ENCODE measurements around the gene ATP5F1D. TPM values are rescaled to one million over a fixed set of nuclear protein-coding genes. Genes with fewer than 3 reads are reported as not detected.
A peak's percentile ranks its signal among the peaks of the same experiment; 100 is the strongest.
"Not testable (repeated sequence)": the region's sequence is repeated elsewhere in the genome, so short reads cannot be mapped to it uniquely, and the experiment has no call there.

ATP5F1D gene
- total RNA-seq, 1 donor from 2014 or later, result 110 TPM

DNA sequence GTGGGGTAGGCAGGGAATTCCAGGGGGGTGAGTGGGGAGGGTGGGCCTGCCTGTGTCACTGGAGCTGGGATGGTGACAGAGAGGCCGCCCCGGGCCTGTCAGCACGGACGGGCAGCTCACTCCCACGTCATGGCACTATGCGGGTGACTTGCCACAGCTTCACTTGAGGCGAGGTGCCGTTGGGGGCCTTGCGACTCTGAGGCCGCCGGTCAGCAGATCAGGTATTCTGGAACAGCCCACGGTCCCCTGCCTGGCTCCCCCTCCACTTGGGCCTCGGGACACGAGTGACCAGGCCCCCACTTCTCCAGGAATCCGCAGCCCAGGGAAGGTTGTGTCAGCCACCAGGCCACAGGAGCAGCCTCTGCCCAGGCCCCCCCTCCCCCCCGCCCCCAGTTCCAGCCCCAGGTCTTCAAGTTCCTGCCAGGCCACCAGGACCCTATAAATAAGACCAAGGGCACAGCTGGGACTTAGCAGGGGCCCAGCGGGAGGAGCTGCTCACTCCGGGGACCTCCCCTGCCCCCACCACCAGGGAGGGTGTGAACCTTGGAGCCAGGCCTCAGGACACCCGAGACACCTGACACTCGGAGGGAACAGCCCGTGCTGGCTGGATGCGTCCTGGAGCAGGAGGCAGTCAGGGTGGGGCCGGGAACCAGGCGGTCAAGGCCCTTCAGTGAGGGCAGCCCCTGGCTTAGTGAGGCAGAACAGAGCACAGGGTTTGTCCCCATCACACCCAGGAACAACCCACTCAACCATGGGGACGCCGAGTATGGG, 4.1 kb downstream of the ATP5F1D start:
- Mint-ChIP-seq H3K4me1 (ENCODE audit: low read depth) (peaks cover 27% of the 10 kb centered on the region), H3K27me3 (ENCODE audit: low read depth) (no peaks in the 10 kb centered on the region), H3K9me3 (ENCODE audit: low read depth) (no peaks in the 10 kb centered on the region), H3K27ac (ENCODE audit: unreplicated experiment) (no peak overlapping the region), H3K4me3 (ENCODE audit: unreplicated experiment) (no peak overlapping the region), H3K36me3 (ENCODE audit: low read depth) (peaks cover 1% of the 10 kb centered on the region)
- TF ChIP-seq, protein P1, sequence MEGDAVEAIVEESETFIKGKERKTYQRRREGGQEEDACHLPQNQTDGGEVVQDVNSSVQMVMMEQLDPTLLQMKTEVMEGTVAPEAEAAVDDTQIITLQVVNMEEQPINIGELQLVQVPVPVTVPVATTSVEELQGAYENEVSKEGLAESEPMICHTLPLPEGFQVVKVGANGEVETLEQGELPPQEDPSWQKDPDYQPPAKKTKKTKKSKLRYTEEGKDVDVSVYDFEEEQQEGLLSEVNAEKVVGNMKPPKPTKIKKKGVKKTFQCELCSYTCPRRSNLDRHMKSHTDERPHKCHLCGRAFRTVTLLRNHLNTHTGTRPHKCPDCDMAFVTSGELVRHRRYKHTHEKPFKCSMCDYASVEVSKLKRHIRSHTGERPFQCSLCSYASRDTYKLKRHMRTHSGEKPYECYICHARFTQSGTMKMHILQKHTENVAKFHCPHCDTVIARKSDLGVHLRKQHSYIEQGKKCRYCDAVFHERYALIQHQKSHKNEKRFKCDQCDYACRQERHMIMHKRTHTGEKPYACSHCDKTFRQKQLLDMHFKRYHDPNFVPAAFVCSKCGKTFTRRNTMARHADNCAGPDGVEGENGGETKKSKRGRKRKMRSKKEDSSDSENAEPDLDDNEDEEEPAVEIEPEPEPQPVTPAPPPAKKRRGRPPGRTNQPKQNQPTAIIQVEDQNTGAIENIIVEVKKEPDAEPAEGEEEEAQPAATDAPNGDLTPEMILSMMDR (IDR thresholded peaks at IDR 0.05), result no peak
- DNase-seq (ENCODE audit: low spot score), result no peak

DNA sequence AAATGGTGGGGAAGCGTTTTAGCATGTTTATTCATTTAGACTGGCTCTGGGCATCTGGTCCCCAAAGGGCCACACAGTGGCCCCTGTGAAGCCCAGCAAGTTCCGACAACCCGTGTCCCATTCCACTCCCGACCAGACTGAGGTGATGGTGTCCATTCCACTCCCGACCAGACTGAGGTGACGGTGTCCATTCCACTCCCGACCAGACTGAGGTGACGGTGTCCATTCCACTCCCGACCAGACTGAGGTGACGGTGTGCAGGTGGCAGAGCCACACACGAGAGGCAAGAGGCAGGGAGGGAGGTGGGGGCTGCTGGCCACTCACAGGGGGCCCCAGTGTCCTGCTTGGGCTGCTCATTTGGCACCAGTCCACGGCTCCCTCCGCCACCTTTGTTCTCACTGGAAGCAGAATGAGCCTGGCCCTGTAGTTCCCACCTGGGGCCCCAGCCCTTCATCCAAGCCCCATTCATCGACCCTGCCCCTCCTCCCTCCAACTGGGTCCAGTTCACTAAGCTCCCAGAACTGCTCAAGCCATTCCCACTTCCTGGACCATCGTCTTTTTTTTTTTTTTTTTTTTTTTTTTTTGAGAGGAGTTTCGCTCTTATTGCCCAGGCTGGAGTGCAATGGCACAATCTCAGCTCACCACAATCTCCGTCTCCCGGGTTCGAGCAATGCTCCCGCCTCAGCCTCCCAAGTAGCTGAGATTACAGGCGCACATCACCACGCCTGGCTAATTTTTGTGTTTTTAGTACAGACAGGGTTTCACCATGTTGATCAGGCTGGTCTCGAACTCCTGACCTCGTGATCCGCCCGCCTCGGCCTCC, 4.9 kb downstream of the ATP5F1D start:
- H3K9me3 Mint-ChIP-seq (ENCODE audit: low read depth); H3K27me3 Mint-ChIP-seq (ENCODE audit: low read depth); H3K4me3 Mint-ChIP-seq (ENCODE audit: unreplicated experiment); H3K36me3 Mint-ChIP-seq (ENCODE audit: low read depth); DNase-seq (ENCODE audit: low spot score): not testable (repeated sequence)
- H3K27ac Mint-ChIP-seq (ENCODE audit: unreplicated experiment), result peak overlapping the region; percentile 41
- H3K4me1 Mint-ChIP-seq (ENCODE audit: low read depth), result peaks cover 20% of the 10 kb centered on the region

DNA sequence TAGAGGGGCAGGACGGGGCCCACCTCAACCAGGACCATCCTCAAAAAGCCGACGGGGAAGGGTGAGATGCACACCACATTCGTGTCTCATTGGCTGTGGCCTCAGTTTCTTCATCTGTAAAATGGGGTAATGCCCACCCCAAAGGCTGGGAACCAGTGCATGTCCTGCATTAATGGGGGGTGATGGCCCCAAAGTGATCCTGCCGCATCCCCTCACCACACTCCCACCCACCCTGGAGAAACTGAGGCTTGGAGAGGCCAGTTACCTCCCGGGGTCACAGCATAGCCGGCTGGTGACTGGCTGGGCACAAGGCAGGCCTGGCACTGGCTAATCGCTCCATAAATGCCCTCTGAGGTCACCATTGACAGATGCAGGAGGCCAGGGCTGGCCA, 6.2 kb downstream of the ATP5F1D start:
- no peak for DNase-seq (ENCODE audit: low spot score)
- TF ChIP-seq, protein P1 (IDR thresholded peaks at IDR 0.05), result no peak
- peaks cover 17% of the 10 kb centered on the region for H3K4me1 Mint-ChIP-seq (ENCODE audit: low read depth)
- no peak overlapping the region for H3K4me3 Mint-ChIP-seq (ENCODE audit: unreplicated experiment)
- peaks cover 8% of the 10 kb centered on the region for H3K36me3 Mint-ChIP-seq (ENCODE audit: low read depth)
- no peaks in the 10 kb centered on the region for H3K27me3 Mint-ChIP-seq (ENCODE audit: low read depth)
- H3K9me3 Mint-ChIP-seq (ENCODE audit: low read depth), result no peaks in the 10 kb centered on the region
- no peak overlapping the region for H3K27ac Mint-ChIP-seq (ENCODE audit: unreplicated experiment)

DNA sequence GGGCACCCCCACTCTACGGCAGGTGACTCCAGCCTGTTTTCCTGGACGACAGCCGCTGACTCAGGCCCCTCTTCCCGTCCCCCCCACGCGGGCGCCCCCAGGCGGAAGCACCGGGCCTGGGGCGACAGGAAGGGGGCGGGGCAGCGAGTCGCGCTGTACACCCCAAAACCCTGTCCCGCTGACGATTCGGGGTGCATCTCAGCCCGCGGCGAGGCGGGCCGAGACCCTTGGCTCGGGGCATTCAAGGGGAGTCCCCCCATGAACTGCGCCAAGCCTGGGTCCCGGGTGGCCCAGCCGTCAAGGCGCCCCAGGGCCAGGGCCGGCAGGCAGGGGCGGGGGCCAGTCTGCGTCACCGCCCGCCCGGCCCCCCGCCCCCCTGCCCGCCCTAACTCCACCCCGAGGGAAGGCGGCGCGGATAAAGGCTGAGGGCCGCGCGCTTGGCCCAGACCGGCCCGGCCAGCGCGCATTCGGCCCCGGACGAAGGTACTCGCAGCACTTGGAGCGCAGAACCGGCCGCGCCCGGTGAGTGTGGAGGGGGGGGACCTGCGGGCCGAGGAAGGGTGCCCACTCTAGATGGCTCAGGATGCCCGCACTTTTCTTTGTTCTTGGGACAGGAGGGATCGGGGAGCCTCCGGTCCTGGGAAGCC, 6.7 kb downstream of the ATP5F1D start, which contains the start of gene MIDN:
Gene MIDN, plus strand, starts transcription at position 445 of the 647 bp plus-strand sequence. CDS start 1,714 bp downstream, outside the sequence.
- DNase-seq (ENCODE audit: low spot score), result no peak
- H3K36me3 Mint-ChIP-seq (ENCODE audit: low read depth), result peaks cover 8% of the 10 kb centered on the region
- TF ChIP-seq, protein P1 (IDR thresholded peaks at IDR 0.05), result no peak
- H3K4me1 Mint-ChIP-seq (ENCODE audit: low read depth), result peaks cover 13% of the 10 kb centered on the region
- H3K27me3 Mint-ChIP-seq (ENCODE audit: low read depth), result no peaks in the 10 kb centered on the region
- H3K27ac Mint-ChIP-seq (ENCODE audit: unreplicated experiment), result peak within 1 kb of the TSS; percentile 86
- H3K9me3 Mint-ChIP-seq (ENCODE audit: low read depth), result no peaks in the 10 kb centered on the region
- peak within 1 kb of the TSS; percentile 77 for H3K4me3 Mint-ChIP-seq (ENCODE audit: unreplicated experiment)

DNA sequence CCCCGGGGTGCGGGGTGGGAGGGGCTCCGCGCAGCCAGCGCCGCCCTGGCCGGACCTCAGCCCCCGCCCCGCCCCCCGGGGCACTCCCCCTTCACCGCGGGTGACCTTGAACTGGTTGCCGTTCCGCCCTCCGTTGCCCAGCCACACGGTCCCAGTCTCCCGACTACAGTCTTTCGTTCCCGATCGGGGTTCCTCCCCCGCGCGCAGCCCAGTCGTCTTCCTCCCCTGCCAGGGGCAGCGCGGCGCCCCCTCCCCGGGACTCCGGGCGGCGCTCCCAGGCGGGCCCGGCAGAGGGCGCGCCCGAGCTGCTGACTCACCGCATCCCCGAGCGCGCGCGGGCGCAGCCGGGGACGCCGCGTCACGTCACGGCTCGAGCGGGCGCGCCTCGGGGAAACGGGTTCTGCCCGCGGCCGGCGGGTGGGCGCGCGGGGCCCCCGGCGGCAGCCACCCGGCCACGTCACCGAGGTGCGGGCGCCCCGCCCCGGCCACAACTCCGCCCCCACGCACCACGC, 7.3 kb downstream of the ATP5F1D start:
- peaks cover 10% of the 10 kb centered on the region for H3K36me3 Mint-ChIP-seq (ENCODE audit: low read depth)
- H3K27ac Mint-ChIP-seq (ENCODE audit: unreplicated experiment), result peak overlapping the region; percentile 86

More for the DNA sequence above, 7.3 kb downstream of the ATP5F1D start:
- H3K4me3 Mint-ChIP-seq (ENCODE audit: unreplicated experiment), result peak overlapping the region; percentile 77
- H3K27me3 Mint-ChIP-seq (ENCODE audit: low read depth), result no peaks in the 10 kb centered on the region
- peaks cover 15% of the 10 kb centered on the region for H3K4me1 Mint-ChIP-seq (ENCODE audit: low read depth)
- H3K9me3 Mint-ChIP-seq (ENCODE audit: low read depth), result no peaks in the 10 kb centered on the region
- TF ChIP-seq, protein P1 (IDR thresholded peaks at IDR 0.05), result peak; percentile 88
- DNase-seq (ENCODE audit: low spot score), result no peak
